Adipocyte (in vitro differentiated cells): ENCODE measurements around the gene NF1.
A peak's percentile ranks its signal among the peaks of the same experiment; 100 is the strongest.

ENCODE experiments used
- DNase-seq: peaks from one replicate; pipeline ENCODE4 v3.0.0-alpha.2; 2015; ENCODE audit warnings: low read depth
- H3K27me3 ChIP-seq: replicated peaks from 2 replicates; pipeline ENCODE4 v1.7.0; 2013; ENCODE audit warnings: mild to moderate bottlenecking, low read length, moderate library complexity; ENCODE audit not compliant: control insufficient read depth, insufficient read depth
- H3K36me3 ChIP-seq: 2 replicates; pipeline ENCODE4 v1.7.0; 2013; ENCODE audit warnings: low read length, mild to moderate bottlenecking, moderate library complexity; ENCODE audit not compliant: control insufficient read depth, insufficient read depth, severe bottlenecking
- H3K4me1 ChIP-seq: 2 replicates; pipeline ENCODE4 v1.7.0; 2013; ENCODE audit warnings: mild to moderate bottlenecking, low read length, moderate library complexity; ENCODE audit not compliant: control insufficient read depth, insufficient read depth
- H3K4me3 ChIP-seq: 2 replicates; pipeline ENCODE4 v1.7.0; 2013; ENCODE audit warnings: mild to moderate bottlenecking, low read length, moderate library complexity
- H3K9ac ChIP-seq: 2 replicates; pipeline ENCODE4 v1.7.0; 2013; ENCODE audit warnings: mild to moderate bottlenecking, low read length, moderate library complexity
- H3K9me3 ChIP-seq: 2 replicates; pipeline ENCODE4 v1.7.0; 2013; ENCODE audit warnings: mild to moderate bottlenecking, low read length, moderate library complexity; ENCODE audit not compliant: control insufficient read depth

Gene NF1

DNA sequence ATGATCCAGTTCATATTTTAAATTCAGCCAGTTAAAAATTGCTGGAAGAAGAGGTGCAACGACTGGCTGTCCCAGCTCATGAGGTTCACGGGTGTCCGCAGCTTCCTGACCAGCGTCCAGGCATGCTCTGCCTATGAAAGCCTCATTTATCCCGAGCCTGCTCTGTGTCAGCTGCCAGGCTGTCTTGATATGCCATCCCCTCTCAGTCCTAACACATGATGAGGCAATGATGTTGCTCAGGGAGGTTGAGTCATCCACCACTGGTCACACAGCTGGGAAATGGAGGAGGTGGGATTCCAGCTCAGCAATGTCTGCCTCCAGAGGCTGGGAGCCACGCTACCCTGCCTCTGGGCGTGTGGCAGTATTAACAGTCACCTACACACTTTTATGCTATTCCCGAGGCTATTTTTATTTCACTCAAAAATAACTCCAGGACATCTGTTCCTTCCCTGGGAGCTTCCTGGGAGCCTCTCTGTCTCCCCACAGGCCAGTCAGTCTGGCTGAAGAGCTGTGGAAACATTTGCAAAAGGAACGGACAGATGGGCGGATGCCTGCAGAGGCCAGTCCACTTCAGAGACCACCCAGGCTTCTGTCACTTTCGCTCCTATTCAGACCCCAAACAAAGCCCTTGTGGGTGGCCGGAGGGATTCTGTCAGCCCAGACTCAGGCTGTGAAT, 319.2 kb downstream of the NF1 start:
- DNase-seq = peak; percentile 75
- H3K4me1 ChIP-seq = peaks cover 14% of the 10 kb centered on the region
- no peaks in the 10 kb centered on the region for H3K36me3 ChIP-seq
- H3K4me3 ChIP-seq = no peak overlapping the region
- peaks cover 16% of the 10 kb centered on the region for H3K27me3 ChIP-seq
- H3K9me3 ChIP-seq = no peaks in the 10 kb centered on the region
- no peak overlapping the region for H3K9ac ChIP-seq

DNA sequence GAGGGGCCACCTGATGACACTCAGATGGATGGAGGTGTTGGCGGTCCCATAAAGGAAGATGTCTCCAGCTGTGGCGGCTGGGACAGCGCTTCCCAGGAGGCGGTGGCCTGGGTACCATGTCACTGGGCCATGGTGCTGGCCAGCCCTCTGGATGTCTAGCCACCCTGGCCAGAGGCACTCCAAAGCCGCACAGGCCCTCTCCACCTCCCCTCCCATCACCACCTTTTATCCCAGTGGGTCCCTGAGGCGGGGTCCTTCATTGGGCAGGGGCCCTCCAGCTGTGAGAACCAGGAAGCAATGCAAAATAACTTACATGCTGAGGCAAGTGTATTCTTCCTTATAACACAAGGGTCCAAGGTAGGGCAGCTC, 319.8 kb downstream of the NF1 start:
- no peak overlapping the region for H3K4me3 ChIP-seq
- peaks cover 14% of the 10 kb centered on the region for H3K4me1 ChIP-seq
- peaks cover 16% of the 10 kb centered on the region for H3K27me3 ChIP-seq
- H3K9me3 ChIP-seq = no peaks in the 10 kb centered on the region
- H3K9ac ChIP-seq = no peak overlapping the region
- DNase-seq = no peak
- no peaks in the 10 kb centered on the region for H3K36me3 ChIP-seq

- H3K36me3 ChIP-seq = no peaks in the 10 kb centered on the region
- H3K27me3 ChIP-seq = peaks cover 16% of the 10 kb centered on the region
- H3K4me1 ChIP-seq = peaks cover 14% of the 10 kb centered on the region
- DNase-seq = no peak
- no peak overlapping the region for H3K4me3 ChIP-seq
- no peak overlapping the region for H3K9ac ChIP-seq
- no peaks in the 10 kb centered on the region for H3K9me3 ChIP-seq
Observed at GRCh38 chr17:31415004-31415454, 320.3 kb downstream of the NF1 start.

DNA sequence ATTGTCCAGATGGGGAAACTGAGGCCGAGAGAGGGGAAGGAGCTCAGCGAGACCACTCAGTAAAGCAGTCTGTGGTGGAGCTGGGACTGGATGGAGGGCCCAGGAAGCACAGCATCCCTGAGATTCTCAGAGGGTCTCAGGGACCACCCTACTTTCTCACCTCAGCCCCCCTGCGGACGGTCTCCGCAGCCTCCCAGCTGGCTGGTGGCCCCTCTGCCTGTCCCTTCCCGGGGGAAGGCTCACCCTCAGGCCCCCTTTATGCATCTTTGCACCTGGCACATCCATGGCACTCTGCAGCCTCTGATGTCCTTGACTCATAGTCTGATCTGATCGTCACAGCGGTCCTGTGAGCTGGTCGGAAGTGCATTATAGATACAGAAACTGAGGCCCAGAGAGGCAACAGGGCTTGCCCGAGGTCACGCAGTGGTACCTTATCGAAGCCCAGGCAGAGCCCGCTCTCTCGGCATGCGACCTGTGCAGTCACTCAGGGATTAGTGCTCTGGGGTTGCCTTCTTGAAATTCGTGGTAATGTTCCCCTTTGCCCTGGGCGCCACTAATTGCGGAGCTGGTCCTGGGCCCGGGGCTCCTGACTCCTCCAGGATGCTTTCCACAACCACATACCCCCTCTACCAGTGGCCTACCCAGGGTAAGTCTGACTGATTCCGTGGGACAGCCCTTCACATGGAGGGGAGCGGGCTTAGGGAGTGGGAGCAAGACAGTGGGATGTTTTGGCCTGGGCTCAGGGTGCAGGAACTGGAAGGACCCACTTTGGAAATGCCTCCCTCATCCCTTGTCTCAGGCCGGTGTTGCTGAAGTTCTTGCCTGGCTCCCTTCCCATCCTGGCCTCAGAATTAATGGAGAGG, 321.1 kb downstream of the NF1 start:
- H3K36me3 ChIP-seq = no peaks in the 10 kb centered on the region
- H3K4me1 ChIP-seq = peaks cover 14% of the 10 kb centered on the region
- H3K4me3 ChIP-seq = no peak overlapping the region
- no peak overlapping the region for H3K9ac ChIP-seq
- no peak for DNase-seq
- peaks cover 16% of the 10 kb centered on the region for H3K27me3 ChIP-seq
- H3K9me3 ChIP-seq = no peaks in the 10 kb centered on the region

GRCh38 chr17:31416503-31416923, 321.7 kb downstream of the NF1 start:
- Histone ChIP-seq H3K9ac (no peak overlapping the region), H3K4me3 (no peak overlapping the region), H3K4me1 (peaks cover 14% of the 10 kb centered on the region), H3K9me3 (no peaks in the 10 kb centered on the region), H3K27me3 (peaks cover 13% of the 10 kb centered on the region), H3K36me3 (no peaks in the 10 kb centered on the region)
- no peak for DNase-seq

DNA sequence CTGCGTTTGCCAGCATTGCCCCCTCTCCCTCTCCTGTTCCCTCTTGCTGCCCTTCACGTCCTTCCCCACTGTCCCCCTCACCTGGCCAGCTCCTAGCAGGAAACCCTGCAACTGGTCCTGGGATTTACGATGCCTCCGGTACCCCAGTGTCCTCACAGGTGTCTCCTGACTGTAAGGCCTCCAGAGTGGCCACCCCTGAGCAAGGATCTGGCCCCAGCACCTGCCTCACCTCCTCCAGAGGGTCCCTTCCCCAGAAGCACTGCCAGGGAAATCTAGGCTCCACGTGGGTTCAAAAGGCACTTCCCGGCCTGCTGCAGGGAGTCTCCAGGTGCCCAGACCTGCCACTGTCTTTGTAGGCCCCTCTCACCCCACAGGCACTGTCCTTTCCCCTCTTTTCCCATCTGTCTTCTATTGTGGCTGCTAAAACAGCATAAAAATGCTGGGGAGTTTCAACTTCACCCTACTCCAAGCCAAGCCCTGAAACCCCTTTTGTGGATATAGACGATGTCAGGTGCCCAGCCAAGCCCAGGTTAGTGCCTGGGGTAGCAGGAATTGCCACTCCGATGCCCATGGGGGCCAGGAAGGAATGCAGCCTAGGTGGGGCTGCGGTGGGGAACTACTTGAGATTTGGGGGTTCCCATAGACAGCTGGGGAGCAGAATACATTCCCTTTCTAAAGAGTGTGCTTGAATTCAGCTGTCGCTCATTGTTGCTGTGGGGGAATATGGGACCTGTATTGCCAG, 322.4 kb downstream of the NF1 start:
- peaks cover 14% of the 10 kb centered on the region for H3K4me1 ChIP-seq
- no peak overlapping the region for H3K9ac ChIP-seq
- H3K27me3 ChIP-seq = peaks cover 6% of the 10 kb centered on the region
- DNase-seq = no peak
- no peak overlapping the region for H3K4me3 ChIP-seq
- H3K9me3 ChIP-seq = peaks cover 2% of the 10 kb centered on the region
- H3K36me3 ChIP-seq = no peaks in the 10 kb centered on the region

- Histone ChIP-seq H3K4me3 (no peak overlapping the region), H3K36me3 (no peaks in the 10 kb centered on the region), H3K27me3 (peaks cover 8% of the 10 kb centered on the region), H3K4me1 (peaks cover 8% of the 10 kb centered on the region), H3K9me3 (peaks cover 3% of the 10 kb centered on the region), H3K9ac (no peak overlapping the region)
- no peak for DNase-seq
Observed at GRCh38 chr17:31418773-31419350, 324.1 kb downstream of the NF1 start.

- DNase-seq = no peak
Observed at GRCh38 chr17:31422443-31422842, 327.7 kb downstream of the NF1 start.

GRCh38 chr17:31424944-31425281, 330.1 kb downstream of the NF1 start:
- H3K27me3 ChIP-seq = peaks cover 31% of the 10 kb centered on the region
- DNase-seq = no peak
- no peaks in the 10 kb centered on the region for H3K36me3 ChIP-seq
- peaks cover 3% of the 10 kb centered on the region for H3K9me3 ChIP-seq
- peaks cover 12% of the 10 kb centered on the region for H3K4me1 ChIP-seq
- H3K9ac ChIP-seq = no peak overlapping the region
- no peak overlapping the region for H3K4me3 ChIP-seq

More at GRCh38 chr17:31422443-31422842, 327.7 kb downstream of the NF1 start:
- H3K4me3 ChIP-seq = no peak overlapping the region
- H3K36me3 ChIP-seq = no peaks in the 10 kb centered on the region
- peaks cover 12% of the 10 kb centered on the region for H3K4me1 ChIP-seq
- H3K27me3 ChIP-seq = peaks cover 16% of the 10 kb centered on the region
- H3K9ac ChIP-seq = no peak overlapping the region
- peaks cover 3% of the 10 kb centered on the region for H3K9me3 ChIP-seq

GRCh38 chr17:31425282-31426040, 330.7 kb downstream of the NF1 start:
- Histone ChIP-seq H3K9ac (no peak overlapping the region), H3K9me3 (peaks cover 3% of the 10 kb centered on the region), H3K27me3 (peaks cover 33% of the 10 kb centered on the region), H3K4me1 (peaks cover 12% of the 10 kb centered on the region), H3K36me3 (no peaks in the 10 kb centered on the region), H3K4me3 (no peak overlapping the region)
- no peak for DNase-seq
